ENCODE data around the gene AMH. TPM values are rescaled to one million over a fixed set of nuclear protein-coding genes. Genes with fewer than 3 reads are reported as not detected.
A peak's percentile ranks its signal among the peaks of the same experiment; 100 is the strongest.

AMH gene
- total RNA-seq, 1 experiment from 2014 or later: 11.2 TPM

DNA sequence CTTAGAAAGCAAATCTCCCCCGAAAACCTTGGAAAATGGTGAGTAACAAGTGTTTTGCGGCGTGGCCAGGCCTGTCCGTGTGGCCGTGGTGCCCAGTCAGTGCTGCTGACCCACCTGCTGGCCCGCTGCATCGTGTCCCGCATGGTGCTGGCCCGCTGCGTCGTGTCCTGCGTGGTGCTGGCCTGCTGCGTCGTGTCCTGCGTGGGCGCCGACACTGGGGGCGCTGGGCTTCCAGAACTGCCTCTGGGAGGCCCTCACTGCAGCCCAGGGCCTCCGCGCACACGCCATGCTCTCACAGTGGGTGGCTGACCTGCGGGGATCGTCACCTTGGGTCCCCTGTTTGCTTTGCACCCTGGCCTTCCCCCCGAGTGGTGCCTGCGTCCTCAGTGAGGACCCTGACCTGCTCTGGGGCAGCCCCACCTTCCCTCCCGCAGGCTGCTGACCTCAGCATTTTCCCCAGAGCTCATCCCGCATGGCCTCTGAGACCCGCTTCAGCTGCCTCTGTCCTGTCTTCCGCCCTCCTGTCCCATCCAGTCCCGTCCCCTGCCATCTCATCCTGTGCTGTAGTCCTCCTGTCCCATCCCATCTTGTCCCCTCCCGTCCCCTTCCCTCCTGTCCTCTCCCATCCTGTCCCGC lies 23.6 kb upstream of the AMH start:
- Mint-ChIP-seq H3K27me3 (ENCODE audit: low read depth) (no peaks in the 10 kb centered on the region), H3K27ac (peak overlapping the region; percentile 49), H3K4me1 (no peaks in the 10 kb centered on the region), H3K36me3 (peaks cover 28% of the 10 kb centered on the region), H3K4me3 (no peak overlapping the region), H3K9me3 (no peaks in the 10 kb centered on the region)
- ChIA-PET CTCF (interaction anchor here (1.0 to 1.6 kb wide), 3 partner anchors 26 to 90 kb away, joined by 3 to 7 read pairs (median 3); no protein-coding TSS in a partner anchor), POLR2A (no interaction called here)
- ATAC-seq (no peak), DNase-seq (ENCODE audit: low spot score) (no peak)
- TF ChIP-seq ATF6 (CRISPR knock-in tag; IDR thresholded peaks at IDR 0.05): no peak
- TF ChIP-seq, protein P1, sequence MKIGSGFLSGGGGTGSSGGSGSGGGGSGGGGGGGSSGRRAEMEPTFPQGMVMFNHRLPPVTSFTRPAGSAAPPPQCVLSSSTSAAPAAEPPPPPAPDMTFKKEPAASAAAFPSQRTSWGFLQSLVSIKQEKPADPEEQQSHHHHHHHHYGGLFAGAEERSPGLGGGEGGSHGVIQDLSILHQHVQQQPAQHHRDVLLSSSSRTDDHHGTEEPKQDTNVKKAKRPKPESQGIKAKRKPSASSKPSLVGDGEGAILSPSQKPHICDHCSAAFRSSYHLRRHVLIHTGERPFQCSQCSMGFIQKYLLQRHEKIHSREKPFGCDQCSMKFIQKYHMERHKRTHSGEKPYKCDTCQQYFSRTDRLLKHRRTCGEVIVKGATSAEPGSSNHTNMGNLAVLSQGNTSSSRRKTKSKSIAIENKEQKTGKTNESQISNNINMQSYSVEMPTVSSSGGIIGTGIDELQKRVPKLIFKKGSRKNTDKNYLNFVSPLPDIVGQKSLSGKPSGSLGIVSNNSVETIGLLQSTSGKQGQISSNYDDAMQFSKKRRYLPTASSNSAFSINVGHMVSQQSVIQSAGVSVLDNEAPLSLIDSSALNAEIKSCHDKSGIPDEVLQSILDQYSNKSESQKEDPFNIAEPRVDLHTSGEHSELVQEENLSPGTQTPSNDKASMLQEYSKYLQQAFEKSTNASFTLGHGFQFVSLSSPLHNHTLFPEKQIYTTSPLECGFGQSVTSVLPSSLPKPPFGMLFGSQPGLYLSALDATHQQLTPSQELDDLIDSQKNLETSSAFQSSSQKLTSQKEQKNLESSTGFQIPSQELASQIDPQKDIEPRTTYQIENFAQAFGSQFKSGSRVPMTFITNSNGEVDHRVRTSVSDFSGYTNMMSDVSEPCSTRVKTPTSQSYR (CRISPR knock-in tag; IDR thresholded peaks at IDR 0.05): no peak

- Mint-ChIP-seq H3K9me3 (no peaks in the 10 kb centered on the region), H3K27ac (peak overlapping the region; percentile 49; the same call in 1 of the 2 replicates), H3K27me3 (ENCODE audit: low read depth) (no peaks in the 10 kb centered on the region), H3K36me3 (peaks cover 28% of the 10 kb centered on the region), H3K4me3 (no peak overlapping the region), H3K4me1 (no peaks in the 10 kb centered on the region)
- ChIA-PET POLR2A (interaction anchor here (0.5 kb wide), 1 partner anchor 280 kb away, joined by 3 read pairs; no protein-coding TSS in a partner anchor), CTCF (interaction anchor here (0.6 to 1.6 kb wide), 4 partner anchors 10 to 90 kb away, joined by 3 to 7 read pairs (median 3); partner anchors contain the start of gene PLEKHJ1)
- DNase-seq (ENCODE audit: low spot score) (no peak), ATAC-seq (no peak)
- TF ChIP-seq ZNF219 (CRISPR knock-in tag; IDR thresholded peaks at IDR 0.05; ENCODE audit: borderline replicate concordance) (no peak), AR (CRISPR knock-in tag; IDR thresholded peaks at IDR 0.05) (no peak), ZNF121 (CRISPR knock-in tag; IDR thresholded peaks at IDR 0.05) (peak; percentile 87), ETV6 (CRISPR knock-in tag; IDR thresholded peaks at IDR 0.05) (no peak), AFF4 (CRISPR knock-in tag; IDR thresholded peaks at IDR 0.05; ENCODE audit: borderline replicate concordance) (no peak), TP53 (CRISPR knock-in tag; IDR thresholded peaks at IDR 0.05) (no peak), OVOL2 (CRISPR knock-in tag; IDR thresholded peaks at IDR 0.05; ENCODE audit: borderline replicate concordance) (no peak), PREB (CRISPR knock-in tag; IDR thresholded peaks at IDR 0.05; ENCODE audit: borderline replicate concordance) (no peak), MLX (CRISPR knock-in tag; IDR thresholded peaks at IDR 0.05) (no peak)
These were observed 22.9 kb upstream of the AMH start for GRCh38 chr19:2226051-2226839.

All from WTC11 (cell line).